Brain pericyte (primary cell): ENCODE data around the gene TAF1B.
A peak's percentile ranks its signal among the peaks of the same experiment; 100 is the strongest.

ENCODE experiments used
- DNase-seq: peaks from one replicate; pipeline ENCODE4 v3.0.0-alpha.2; 2012; ENCODE audit warnings: low read depth, low spot score

Gene TAF1B

GRCh38 chr2:9939587-9940485, 96.6 kb downstream of the TAF1B start:
- no peak for DNase-seq

- DNase-seq, result no peak
These were observed 98.1 kb downstream of the TAF1B start for GRCh38 chr2:9941196-9941995.

GRCh38 chr2:9941996-9942390, 98.7 kb downstream of the TAF1B start:
- no peak for DNase-seq

- DNase-seq, result no peak
These were observed 101.1 kb downstream of the TAF1B start for GRCh38 chr2:9944330-9944758.

- DNase-seq, result no peak
These were observed 102.3 kb downstream of the TAF1B start for GRCh38 chr2:9945596-9945995.

GRCh38 chr2:9946076-9946475, 102.8 kb downstream of the TAF1B start:
- DNase-seq, result no peak

GRCh38 chr2:9946818-9947217, 103.5 kb downstream of the TAF1B start:
- no peak for DNase-seq

- DNase-seq, result no peak
These were observed 105.4 kb downstream of the TAF1B start for GRCh38 chr2:9948721-9949120.

- DNase-seq, result no peak
These were observed 106.1 kb downstream of the TAF1B start for GRCh38 chr2:9949239-9949991.

- no peak for DNase-seq
These were observed 106.8 kb downstream of the TAF1B start for GRCh38 chr2:9949992-9950520.

- no peak for DNase-seq
These were observed 107.4 kb downstream of the TAF1B start for GRCh38 chr2:9950521-9951271.

- no peak for DNase-seq
These were observed 107.9 kb downstream of the TAF1B start for GRCh38 chr2:9951272-9951521.

- peak; percentile 36 for DNase-seq
These were observed 108.4 kb downstream of the TAF1B start, which contains the start of gene GRHL1 for GRCh38 chr2:9951522-9952285. Gene GRHL1 (plus strand): TSS chr2:9951693. CDS start chr2:9951834, 141 bp downstream.

GRCh38 chr2:9952286-9952737, 109.0 kb downstream of the TAF1B start:
- DNase-seq, result no peak

GRCh38 chr2:9952856-9953503, 109.7 kb downstream of the TAF1B start:
- DNase-seq, result no peak

GRCh38 chr2:9954136-9954535, 110.9 kb downstream of the TAF1B start:
- no peak for DNase-seq

- no peak for DNase-seq
These were observed 114.8 kb downstream of the TAF1B start for GRCh38 chr2:9958057-9958456.

- no peak for DNase-seq
These were observed 116.0 kb downstream of the TAF1B start for GRCh38 chr2:9959262-9959661.

GRCh38 chr2:9961013-9961412, 117.7 kb downstream of the TAF1B start:
- DNase-seq, result no peak
